HepG2 (cell line): ENCODE results near the gene ABCA4. TPM values are rescaled to one million over a fixed set of nuclear protein-coding genes. Genes with fewer than 3 reads are reported as not detected.

ENCODE experiments used
- CBFB ChIP-seq: sonication (generic); formaldehyde crosslinking; IDR thresholded peaks from 2 replicates; pipeline ENCODE4 v1.4.0; 2020; ENCODE audit warnings: missing genetic modification reagents
- KAT8 ChIP-seq: IDR thresholded peaks from 2 replicates; pipeline ENCODE4 v1.6.1; 2016; ENCODE audit warnings: missing genetic modification reagents, missing compliant biosample characterization
- PITX1 ChIP-seq: sonication (generic); formaldehyde crosslinking; IDR thresholded peaks from 2 replicates; pipeline ENCODE4 v1.5.1; 2020; ENCODE audit warnings: mild to moderate bottlenecking, missing genetic modification reagents
- RARA ChIP-seq: IDR thresholded peaks from 2 replicates; pipeline ENCODE4 v1.6.1; 2016; ENCODE audit warnings: missing genetic modification reagents, missing compliant biosample characterization
- SOX13 ChIP-seq, 3 experiments: fragments of 450-650 bp in 1 of 3; sonication (generic) in 1 of 3; formaldehyde crosslinking in 1 of 3; IDR thresholded peaks in 2 of 3; conservative IDR thresholded peaks in 1 of 3; 2 replicates each; pipeline versions ENCODE4 v1.5.0 to v1.6.1; 2016 to 2020; ENCODE audit warnings: antibody characterized with exemption in 1 of 3, mild to moderate bottlenecking in 1 of 3, missing compliant biosample characterization in 1 of 3, missing genetic modification reagents in 1 of 3, moderate library complexity in 1 of 3
- SP1 ChIP-seq, 2 experiments: fragments of 450-650 bp in 1 of 2; sonication (generic) in 1 of 2; formaldehyde crosslinking in 1 of 2; IDR thresholded peaks; 2 replicates each; pipeline versions ENCODE4 v1.4.0 to v1.6.1; 2016 to 2020; ENCODE audit warnings: missing genetic modification reagents in 1 of 2
- ZBTB7A ChIP-seq: sonication (generic); formaldehyde crosslinking; IDR thresholded peaks from 2 replicates; pipeline ENCODE4 v1.8.0; 2022; ENCODE audit warnings: mild to moderate bottlenecking, missing genetic modification reagents
- ZNF350 ChIP-seq: sonication (generic); formaldehyde crosslinking; IDR thresholded peaks from 2 replicates; pipeline ENCODE4 v1.4.0; 2020; ENCODE audit warnings: mild to moderate bottlenecking, low read depth, missing genetic modification reagents, borderline replicate concordance
- ZNF547 ChIP-seq: sonication (generic); formaldehyde crosslinking; IDR thresholded peaks from 2 replicates; pipeline ENCODE4 v1.5.1; 2020; ENCODE audit warnings: mild to moderate bottlenecking, missing genetic modification reagents
- ZNF749 ChIP-seq: sonication (generic); formaldehyde crosslinking; IDR thresholded peaks from 2 replicates; pipeline ENCODE4 v1.8.0; 2022; ENCODE audit warnings: mild to moderate bottlenecking, missing genetic modification reagents, moderate library complexity, borderline replicate concordance
- ZNF761 ChIP-seq: sonication (generic); formaldehyde crosslinking; conservative IDR thresholded peaks from 2 replicates; pipeline ENCODE4 v1.4.0; 2020; ENCODE audit warnings: mild to moderate bottlenecking, missing genetic modification reagents
- ZNF768 ChIP-seq: sonication (generic); formaldehyde crosslinking; IDR thresholded peaks from 2 replicates; pipeline ENCODE4 v1.4.0; 2020; ENCODE audit warnings: missing genetic modification reagents
- polyA plus RNA-seq, 8 experiments: library from polyadenylated mRNA; depleted of rRNA in 3 of 8; stranded (reverse) in 7 of 8; unstranded in 1 of 8; fragments of >200 nt; fragmentation: Illumina TruSeq in 4 of 8; extraction: Trizol in 4 of 8; gene quantifications; 2 replicates each; pipeline versions ENCODE4 v1.2.1 to v1.2.3, GENCODE V29; 2011 to 2016; ENCODE audit warnings: low read depth in 4 of 8, missing spikeins in 1 of 8, mixed read lengths in 1 of 8; ENCODE audit not compliant: insufficient read depth in 1 of 8
- total RNA-seq, 5 experiments: library from RNA; depleted of rRNA; stranded (reverse); fragments of >200 nt; fragmentation: Illumina TruSeq; extraction: Trizol; gene quantifications; 2 replicates each; pipeline ENCODE4 v1.2.3, GENCODE V29; 2016; ENCODE audit warnings: low read depth in 1 of 5
- TF ChIP-seq, protein P1 (sequence below): sonication (generic); formaldehyde crosslinking; IDR thresholded peaks from 2 replicates; pipeline ENCODE4 v1.5.1; 2020; ENCODE audit warnings: missing genetic modification reagents, mild to moderate bottlenecking, borderline replicate concordance
- TF ChIP-seq, protein P2 (sequence below): sonication (generic); formaldehyde crosslinking; conservative IDR thresholded peaks from 2 replicates; pipeline ENCODE4 v1.8.1; 2023; ENCODE audit warnings: missing genetic modification reagents
- TF ChIP-seq, protein P3 (sequence below), 2 experiments: sonication (generic) in 1 of 2; formaldehyde crosslinking in 1 of 2; IDR thresholded peaks; 2 replicates each; pipeline versions ENCODE4 v1.4.0 to v1.6.1; 2018 to 2020; ENCODE audit warnings: missing genetic modification reagents in 2 of 2, borderline replicate concordance in 1 of 2, low read depth in 1 of 2, mild to moderate bottlenecking in 1 of 2, missing biosample characterization in 1 of 2
- TF ChIP-seq, protein P4 (sequence below): sonication (generic); formaldehyde crosslinking; IDR thresholded peaks from 2 replicates; pipeline ENCODE4 v1.5.1; 2020; ENCODE audit warnings: mild to moderate bottlenecking, missing genetic modification reagents, moderate library complexity
- TF ChIP-seq, protein P5 (sequence below): sonication (generic); formaldehyde crosslinking; IDR thresholded peaks from 2 replicates; pipeline ENCODE4 v1.9.0; 2022; ENCODE audit warnings: missing genetic modification reagents, mild to moderate bottlenecking, borderline replicate concordance

ABCA4 gene
- total and polyA plus RNA-seq, 2 of the 13 experiments (the other 11 are each of a cell fraction or from before 2014, with no cell fraction given) = 0.24 to 0.67 TPM

DNA sequence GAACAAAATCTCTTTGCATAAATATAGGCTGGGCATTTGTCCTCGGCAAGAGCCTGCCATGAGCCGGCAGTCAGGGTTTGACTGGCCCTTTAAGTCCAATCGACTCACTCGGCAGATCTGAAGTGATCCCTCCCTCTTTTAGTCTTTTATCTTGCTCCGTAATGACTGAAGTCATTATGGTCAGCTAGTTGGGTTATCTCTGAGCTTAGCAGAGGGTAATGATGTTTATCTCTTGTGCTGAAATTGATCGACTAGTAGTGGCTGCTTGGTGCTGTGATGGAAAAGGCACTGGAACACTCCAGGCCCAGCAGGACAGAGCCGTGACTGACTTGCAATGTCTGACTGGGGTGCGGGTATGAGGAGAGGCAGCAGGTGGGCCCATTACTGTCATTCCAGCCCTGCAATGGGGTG lies 468 bp upstream of the ABCA4 start (continued):
- TF ChIP-seq, protein P1, sequence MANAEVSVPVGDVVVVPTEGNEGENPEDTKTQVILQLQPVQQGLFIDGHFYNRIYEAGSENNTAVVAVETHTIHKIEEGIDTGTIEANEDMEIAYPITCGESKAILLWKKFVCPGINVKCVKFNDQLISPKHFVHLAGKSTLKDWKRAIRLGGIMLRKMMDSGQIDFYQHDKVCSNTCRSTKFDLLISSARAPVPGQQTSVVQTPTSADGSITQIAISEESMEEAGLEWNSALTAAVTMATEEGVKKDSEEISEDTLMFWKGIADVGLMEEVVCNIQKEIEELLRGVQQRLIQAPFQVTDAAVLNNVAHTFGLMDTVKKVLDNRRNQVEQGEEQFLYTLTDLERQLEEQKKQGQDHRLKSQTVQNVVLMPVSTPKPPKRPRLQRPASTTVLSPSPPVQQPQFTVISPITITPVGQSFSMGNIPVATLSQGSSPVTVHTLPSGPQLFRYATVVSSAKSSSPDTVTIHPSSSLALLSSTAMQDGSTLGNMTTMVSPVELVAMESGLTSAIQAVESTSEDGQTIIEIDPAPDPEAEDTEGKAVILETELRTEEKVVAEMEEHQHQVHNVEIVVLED (CRISPR knock-in tag) = no peak
- TF ChIP-seq RARA (CRISPR knock-in tag) = 0 out of 2 replicates have a peak, but pooled peaks have one; percentile 18
- TF ChIP-seq ZNF350 (CRISPR knock-in tag) = peak; percentile 34; the same call in 1 of the 2 replicates
- no peak for TF ChIP-seq ZNF761 (CRISPR knock-in tag)
- TF ChIP-seq PITX1 = peak; percentile 28; the same call in 1 of the 2 replicates
- no peak for TF ChIP-seq ZNF749 (CRISPR knock-in tag)
- peak; percentile 55; the same call in 1 of the 2 replicates for TF ChIP-seq KAT8 (CRISPR knock-in tag)
- TF ChIP-seq ZNF768 (CRISPR knock-in tag) = no peak
- TF ChIP-seq, protein P2, sequence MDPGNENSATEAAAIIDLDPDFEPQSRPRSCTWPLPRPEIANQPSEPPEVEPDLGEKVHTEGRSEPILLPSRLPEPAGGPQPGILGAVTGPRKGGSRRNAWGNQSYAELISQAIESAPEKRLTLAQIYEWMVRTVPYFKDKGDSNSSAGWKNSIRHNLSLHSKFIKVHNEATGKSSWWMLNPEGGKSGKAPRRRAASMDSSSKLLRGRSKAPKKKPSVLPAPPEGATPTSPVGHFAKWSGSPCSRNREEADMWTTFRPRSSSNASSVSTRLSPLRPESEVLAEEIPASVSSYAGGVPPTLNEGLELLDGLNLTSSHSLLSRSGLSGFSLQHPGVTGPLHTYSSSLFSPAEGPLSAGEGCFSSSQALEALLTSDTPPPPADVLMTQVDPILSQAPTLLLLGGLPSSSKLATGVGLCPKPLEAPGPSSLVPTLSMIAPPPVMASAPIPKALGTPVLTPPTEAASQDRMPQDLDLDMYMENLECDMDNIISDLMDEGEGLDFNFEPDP = no peak
- TF ChIP-seq, protein P3, sequence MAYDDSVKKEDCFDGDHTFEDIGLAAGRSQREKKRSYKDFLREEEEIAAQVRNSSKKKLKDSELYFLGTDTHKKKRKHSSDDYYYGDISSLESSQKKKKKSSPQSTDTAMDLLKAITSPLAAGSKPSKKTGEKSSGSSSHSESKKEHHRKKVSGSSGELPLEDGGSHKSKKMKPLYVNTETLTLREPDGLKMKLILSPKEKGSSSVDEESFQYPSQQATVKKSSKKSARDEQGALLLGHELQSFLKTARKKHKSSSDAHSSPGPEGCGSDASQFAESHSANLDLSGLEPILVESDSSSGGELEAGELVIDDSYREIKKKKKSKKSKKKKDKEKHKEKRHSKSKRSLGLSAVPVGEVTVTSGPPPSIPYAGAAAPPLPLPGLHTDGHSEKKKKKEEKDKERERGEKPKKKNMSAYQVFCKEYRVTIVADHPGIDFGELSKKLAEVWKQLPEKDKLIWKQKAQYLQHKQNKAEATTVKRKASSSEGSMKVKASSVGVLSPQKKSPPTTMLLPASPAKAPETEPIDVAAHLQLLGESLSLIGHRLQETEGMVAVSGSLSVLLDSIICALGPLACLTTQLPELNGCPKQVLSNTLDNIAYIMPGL (CRISPR knock-in tag; IDR thresholded peaks at IDR 0.05; ENCODE audit: borderline replicate concordance in 1 of 2, low read depth in 1 of 2) = no peak; a peak in 1 of 4 replicates
- TF ChIP-seq SOX13 (IDR thresholded peaks at IDR 0.05) = no peak
- TF ChIP-seq SOX13 (CRISPR knock-in tag; conservative IDR thresholded peaks at IDR 0.05 in 1 of 2, IDR thresholded peaks at IDR 0.05 in 1 of 2) = peak in 1 of 2 experiments; percentile 30; a peak in 1 of 4 replicates
- no peak for TF ChIP-seq CBFB (CRISPR knock-in tag)
- TF ChIP-seq ZNF547 = no peak
- TF ChIP-seq, protein P4, sequence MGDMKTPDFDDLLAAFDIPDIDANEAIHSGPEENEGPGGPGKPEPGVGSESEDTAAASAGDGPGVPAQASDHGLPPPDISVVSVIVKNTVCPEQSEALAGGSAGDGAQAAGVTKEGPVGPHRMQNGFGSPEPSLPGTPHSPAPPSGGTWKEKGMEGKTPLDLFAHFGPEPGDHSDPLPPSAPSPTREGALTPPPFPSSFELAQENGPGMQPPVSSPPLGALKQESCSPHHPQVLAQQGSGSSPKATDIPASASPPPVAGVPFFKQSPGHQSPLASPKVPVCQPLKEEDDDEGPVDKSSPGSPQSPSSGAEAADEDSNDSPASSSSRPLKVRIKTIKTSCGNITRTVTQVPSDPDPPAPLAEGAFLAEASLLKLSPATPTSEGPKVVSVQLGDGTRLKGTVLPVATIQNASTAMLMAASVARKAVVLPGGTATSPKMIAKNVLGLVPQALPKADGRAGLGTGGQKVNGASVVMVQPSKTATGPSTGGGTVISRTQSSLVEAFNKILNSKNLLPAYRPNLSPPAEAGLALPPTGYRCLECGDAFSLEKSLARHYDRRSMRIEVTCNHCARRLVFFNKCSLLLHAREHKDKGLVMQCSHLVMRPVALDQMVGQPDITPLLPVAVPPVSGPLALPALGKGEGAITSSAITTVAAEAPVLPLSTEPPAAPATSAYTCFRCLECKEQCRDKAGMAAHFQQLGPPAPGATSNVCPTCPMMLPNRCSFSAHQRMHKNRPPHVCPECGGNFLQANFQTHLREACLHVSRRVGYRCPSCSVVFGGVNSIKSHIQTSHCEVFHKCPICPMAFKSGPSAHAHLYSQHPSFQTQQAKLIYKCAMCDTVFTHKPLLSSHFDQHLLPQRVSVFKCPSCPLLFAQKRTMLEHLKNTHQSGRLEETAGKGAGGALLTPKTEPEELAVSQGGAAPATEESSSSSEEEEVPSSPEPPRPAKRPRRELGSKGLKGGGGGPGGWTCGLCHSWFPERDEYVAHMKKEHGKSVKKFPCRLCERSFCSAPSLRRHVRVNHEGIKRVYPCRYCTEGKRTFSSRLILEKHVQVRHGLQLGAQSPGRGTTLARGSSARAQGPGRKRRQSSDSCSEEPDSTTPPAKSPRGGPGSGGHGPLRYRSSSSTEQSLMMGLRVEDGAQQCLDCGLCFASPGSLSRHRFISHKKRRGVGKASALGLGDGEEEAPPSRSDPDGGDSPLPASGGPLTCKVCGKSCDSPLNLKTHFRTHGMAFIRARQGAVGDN = peak; percentile 54
- 0 out of 2 replicates have a peak, but pooled peaks have one; percentile 36 for TF ChIP-seq ZBTB7A
- TF ChIP-seq SP1 (IDR thresholded peaks at IDR 0.05) = no peak
- peak; percentile 54; the same call in 1 of the 2 replicates for TF ChIP-seq SP1 (CRISPR knock-in tag; IDR thresholded peaks at IDR 0.05)
- TF ChIP-seq, protein P5, sequence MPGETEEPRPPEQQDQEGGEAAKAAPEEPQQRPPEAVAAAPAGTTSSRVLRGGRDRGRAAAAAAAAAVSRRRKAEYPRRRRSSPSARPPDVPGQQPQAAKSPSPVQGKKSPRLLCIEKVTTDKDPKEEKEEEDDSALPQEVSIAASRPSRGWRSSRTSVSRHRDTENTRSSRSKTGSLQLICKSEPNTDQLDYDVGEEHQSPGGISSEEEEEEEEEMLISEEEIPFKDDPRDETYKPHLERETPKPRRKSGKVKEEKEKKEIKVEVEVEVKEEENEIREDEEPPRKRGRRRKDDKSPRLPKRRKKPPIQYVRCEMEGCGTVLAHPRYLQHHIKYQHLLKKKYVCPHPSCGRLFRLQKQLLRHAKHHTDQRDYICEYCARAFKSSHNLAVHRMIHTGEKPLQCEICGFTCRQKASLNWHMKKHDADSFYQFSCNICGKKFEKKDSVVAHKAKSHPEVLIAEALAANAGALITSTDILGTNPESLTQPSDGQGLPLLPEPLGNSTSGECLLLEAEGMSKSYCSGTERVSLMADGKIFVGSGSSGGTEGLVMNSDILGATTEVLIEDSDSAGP (CRISPR knock-in tag) = peak; percentile 99
